Suprapubic skin (tissue), 3 donors: Measurements from ENCODE around the gene CYP46A1.

ENCODE experiments used
- CTCF ChIP-seq, 2 donors: fragments of 200-600 bp in 1 of 2; fragments of 450-650 bp in 1 of 2; sonication (generic) in 1 of 2; IDR thresholded peaks; one replicate each; pipeline ENCODE4 v1.5.1; 2016 to 2019; ENCODE audit warnings: antibody characterized with exemption in 2 of 2, mild to moderate bottlenecking in 1 of 2, moderate library complexity in 1 of 2
- EP300 ChIP-seq: sonication (generic); formaldehyde crosslinking; IDR thresholded peaks from one replicate; pipeline ENCODE4 v1.6.1; 2017; ENCODE audit warnings: antibody characterized with exemption
- POLR2A ChIP-seq, 2 donors: fragments of 450-650 bp; IDR thresholded peaks; one replicate each; pipeline ENCODE4 v1.6.1; 2017; ENCODE audit warnings: antibody characterized with exemption in 2 of 2, mild to moderate bottlenecking in 2 of 2, moderate library complexity in 2 of 2

- TF ChIP-seq CTCF (IDR thresholded peaks at IDR 0.05) (no peak), POLR2A (IDR thresholded peaks at IDR 0.05) (no peak), EP300 (no peak)
Measured at GRCh38 chr14:99716091-99716849, 32.2 kb downstream of the CYP46A1 start.
